HG02642 (cell line): ENCODE results near the gene GPX1.

ENCODE experiments used
- ATAC-seq: cut with Tn5 transposase; IDR thresholded peaks from one replicate; pipeline ENCODE4 v1.9.1; 2021; ENCODE audit warnings: mild to moderate bottlenecking; ENCODE audit not compliant: unreplicated experiment, poor library complexity

The GPX1 gene

DNA sequence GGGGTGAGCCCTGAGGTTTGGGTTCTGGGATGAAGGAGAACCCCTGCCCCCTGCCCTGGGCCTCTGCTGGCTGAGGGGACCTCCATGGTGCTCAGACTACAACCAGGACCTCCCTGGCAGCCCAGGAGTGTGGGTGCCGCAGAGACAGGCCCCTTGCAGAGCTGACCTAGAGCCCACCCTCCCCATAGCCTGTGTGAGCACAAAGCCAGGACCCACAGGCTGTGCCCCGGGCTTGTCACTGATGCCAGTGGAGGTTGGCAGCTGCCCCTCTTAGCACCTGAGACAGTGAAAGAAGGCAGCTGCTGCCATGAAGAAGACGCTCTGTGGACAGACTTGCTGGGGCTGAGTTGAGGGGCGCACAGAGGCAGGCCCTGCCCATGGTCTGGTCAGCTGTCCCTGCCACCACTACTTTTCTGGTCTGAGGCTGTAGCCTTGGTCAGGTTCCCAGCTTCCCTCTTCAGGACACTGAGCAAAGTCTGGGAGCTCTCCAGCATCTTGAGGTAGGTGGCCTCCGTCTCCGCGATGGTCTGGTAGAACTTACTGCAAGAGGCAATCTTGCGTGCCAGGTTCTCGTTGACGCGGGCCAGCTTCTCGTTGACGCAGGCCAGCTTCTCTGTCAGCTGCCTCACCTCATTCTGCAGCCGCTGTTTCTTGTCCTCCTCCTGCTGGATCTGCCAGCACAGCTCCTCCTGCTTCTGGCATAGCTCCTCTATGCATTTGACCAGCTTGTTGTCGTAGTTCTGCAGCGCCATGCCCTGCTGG is 41.3 kb downstream of the GPX1 start:
- no peak for ATAC-seq

DNA sequence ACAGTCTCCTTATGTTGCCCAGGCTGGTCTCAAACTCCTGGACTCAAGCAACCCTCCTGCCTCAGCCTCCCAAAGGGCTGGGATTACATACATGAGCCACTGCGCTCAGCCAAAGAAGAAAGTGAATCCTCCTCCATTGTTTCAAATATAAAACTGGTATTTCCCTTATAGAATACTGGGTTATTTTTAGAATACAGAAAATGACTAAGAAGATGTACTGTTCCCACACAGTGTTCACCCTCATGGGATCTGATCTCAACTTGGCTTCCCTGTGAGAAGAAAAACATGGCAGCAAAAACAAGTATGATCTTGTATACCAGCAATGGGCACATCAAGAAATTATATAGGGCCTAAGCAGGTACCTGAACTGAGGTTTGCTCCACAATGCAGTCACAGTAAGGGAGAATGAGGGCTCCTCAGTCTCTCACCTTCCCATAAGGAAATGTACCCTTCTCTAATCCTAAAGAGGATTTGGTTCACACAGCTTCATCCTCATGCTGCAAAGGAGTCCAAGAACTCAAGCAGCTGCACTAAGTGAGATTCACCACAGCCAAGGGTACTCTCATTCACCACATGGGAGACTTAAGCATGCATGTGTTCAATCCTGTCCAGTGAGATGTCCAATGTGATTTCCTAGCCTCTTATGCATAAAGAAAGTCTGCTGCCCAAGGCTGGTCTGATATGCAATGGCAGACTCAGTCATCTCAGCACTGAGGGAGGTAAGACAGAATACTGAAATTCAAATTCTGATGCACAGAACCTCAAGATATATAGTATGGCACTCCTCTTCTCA is 44.1 kb downstream of the GPX1 start:
- no peak for ATAC-seq

DNA sequence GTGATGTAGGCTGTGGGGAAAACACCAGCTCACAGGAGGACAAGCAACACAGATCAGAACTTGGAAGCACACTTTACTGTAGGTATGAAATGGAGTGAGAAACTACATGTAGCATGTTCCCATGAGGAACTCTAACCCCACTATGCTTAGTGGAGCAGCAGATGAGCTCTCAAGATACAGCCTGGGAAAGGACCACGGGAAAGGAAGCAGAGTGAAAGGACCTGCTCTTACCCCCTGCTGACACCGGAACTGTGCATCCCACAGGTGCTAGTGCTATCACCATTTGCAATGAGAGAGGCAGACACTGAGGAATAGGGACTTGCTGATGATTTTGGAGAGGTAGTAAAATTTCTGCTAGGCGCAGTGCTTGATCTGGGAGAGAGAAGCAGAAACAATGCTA is 46.9 kb downstream of the GPX1 start:
- ATAC-seq: no peak

DNA sequence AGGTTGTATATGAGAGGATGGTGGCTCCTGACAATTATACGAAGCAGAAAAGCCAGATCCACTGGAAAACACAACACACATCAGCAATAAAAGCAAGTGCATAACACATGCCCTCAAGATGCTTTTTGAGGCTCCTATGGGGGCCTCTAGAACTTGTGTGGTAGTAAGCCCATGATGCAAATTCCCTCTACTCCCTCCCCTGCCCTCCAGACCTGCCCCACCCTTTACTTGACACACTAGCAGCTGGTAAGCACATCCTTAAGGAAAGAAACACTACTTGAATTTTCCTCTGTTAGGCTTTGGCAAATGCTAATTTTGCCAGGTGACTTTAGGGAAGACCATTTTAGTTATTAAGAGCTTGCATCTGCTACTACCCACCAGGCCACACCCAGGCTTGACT is 47.5 kb downstream of the GPX1 start:
- no peak for ATAC-seq
